Ascending aorta (tissue), 2 donors: ENCODE data around the gene MRLN. TPM values are rescaled to one million over a fixed set of nuclear protein-coding genes. Genes with fewer than 3 reads are reported as not detected.

Experiments
- DNase-seq, 2 donors: peaks; one replicate each; pipeline ENCODE4 v3.0.0-alpha.2; 2019; ENCODE audit warnings: low spot score in 2 of 2
- H3K27ac ChIP-seq, 2 donors: fragments of 200-600 bp; sonication (generic); one replicate each; pipeline ENCODE4 v1.5.1; 2016 to 2017; ENCODE audit warnings: mild to moderate bottlenecking in 1 of 2
- H3K27me3 ChIP-seq: fragments of 200-600 bp; sonication (generic); one replicate; pipeline ENCODE4 v1.5.1; 2017
- H3K36me3 ChIP-seq, 2 donors: fragments of 200-600 bp; sonication (generic); one replicate each; pipeline ENCODE4 v1.5.1; 2016
- H3K4me1 ChIP-seq, 2 donors: fragments of 200-600 bp; sonication (generic); one replicate each; pipeline ENCODE4 v1.5.1; 2016 to 2017; ENCODE audit warnings: mild to moderate bottlenecking in 1 of 2
- H3K4me3 ChIP-seq, 2 donors: fragments of 200-600 bp; sonication (generic); one replicate each; pipeline ENCODE4 v1.5.1; 2016 to 2017; ENCODE audit warnings: mild to moderate bottlenecking in 1 of 2
- H3K9me3 ChIP-seq, 2 donors: fragments of 200-600 bp; sonication (generic); one replicate each; pipeline ENCODE4 v1.5.1; 2016
- CTCF ChIP-seq, 3 experiments: fragments of 200-600 bp in 2 of 3; fragments of 450-650 bp in 1 of 3; sonication (generic) in 2 of 3; IDR thresholded peaks; one replicate each; pipeline ENCODE4 v1.5.1; 2016 to 2019; ENCODE audit warnings: antibody characterized with exemption in 3 of 3, mild to moderate bottlenecking in 1 of 3, moderate library complexity in 1 of 3
- intact Hi-C: fragments of 100-400 bp; cut with DNase I; formaldehyde crosslinking; loops from one replicate; pipeline ENCODE4 v1.15.1; 2023
- total RNA-seq: library from RNA; depleted of rRNA; stranded (reverse); fragments of >200 nt; gene quantifications from one replicate; pipeline ENCODE4 v1.1.0, GENCODE V29; 2016

MRLN gene
- total RNA-seq, 1 donor from 2014 or later = not detected

GRCh38 chr10:59704630-59705029, 48.6 kb downstream of the MRLN start:
- intact Hi-C loops = loop anchor here (5.0 kb wide), 2 partner anchors 77 to 203 kb away; partner anchors contain the start of gene CCDC6

GRCh38 chr10:59702347-59702746, 50.9 kb downstream of the MRLN start:
- Histone ChIP-seq H3K4me1 (peaks cover 0 to 9% of the 10 kb centered on the region in 2 donors), H3K9me3 (no peaks in the 10 kb centered on the region), H3K27ac (no peak overlapping the region), H3K36me3 (no peaks in the 10 kb centered on the region), H3K27me3 (no peaks in the 10 kb centered on the region), H3K4me3 (no peak overlapping the region)
- intact Hi-C loops = no loop called here
- TF ChIP-seq CTCF (IDR thresholded peaks at IDR 0.05) = no peak
- no peak for DNase-seq

More at GRCh38 chr10:59704630-59705029, 48.6 kb downstream of the MRLN start:
- Histone ChIP-seq H3K27me3 (no peaks in the 10 kb centered on the region), H3K27ac (no peak overlapping the region), H3K36me3 (no peaks in the 10 kb centered on the region), H3K9me3 (no peaks in the 10 kb centered on the region), H3K4me3 (no peak overlapping the region), H3K4me1 (peaks cover 4 to 13% of the 10 kb centered on the region in 2 donors)
- DNase-seq = no peak
- TF ChIP-seq CTCF (IDR thresholded peaks at IDR 0.05) = no peak

- H3K4me1 ChIP-seq = peaks cover 0 to 9% of the 10 kb centered on the region in 2 donors
- DNase-seq = no peak
- H3K36me3 ChIP-seq = no peaks in the 10 kb centered on the region
- no peaks in the 10 kb centered on the region for H3K9me3 ChIP-seq
- TF ChIP-seq CTCF (IDR thresholded peaks at IDR 0.05) = no peak
- H3K27ac ChIP-seq = no peak overlapping the region
- H3K27me3 ChIP-seq = no peaks in the 10 kb centered on the region
- H3K4me3 ChIP-seq = no peak overlapping the region
- intact Hi-C loops = no loop called here
Measured at GRCh38 chr10:59700709-59701108, 52.5 kb downstream of the MRLN start.

GRCh38 chr10:59698326-59698725, 54.9 kb downstream of the MRLN start:
- Histone ChIP-seq H3K36me3 (no peaks in the 10 kb centered on the region), H3K4me1 (peaks cover 0 to 8% of the 10 kb centered on the region in 2 donors), H3K9me3 (no peaks in the 10 kb centered on the region), H3K27ac (no peak overlapping the region), H3K4me3 (no peak overlapping the region), H3K27me3 (no peaks in the 10 kb centered on the region)
- no peak for DNase-seq
- TF ChIP-seq CTCF (IDR thresholded peaks at IDR 0.05) = no peak
- intact Hi-C loops = no loop called here

GRCh38 chr10:59695637-59696036, 57.6 kb downstream of the MRLN start:
- Histone ChIP-seq H3K4me3 (no peak overlapping the region), H3K27me3 (no peaks in the 10 kb centered on the region), H3K9me3 (no peaks in the 10 kb centered on the region), H3K36me3 (no peaks in the 10 kb centered on the region), H3K27ac (no peak overlapping the region), H3K4me1 (peaks cover 0 to 3% of the 10 kb centered on the region in 2 donors)
- intact Hi-C loops = no loop called here
- no peak for DNase-seq
- TF ChIP-seq CTCF (IDR thresholded peaks at IDR 0.05) = no peak

- DNase-seq = no peak
- H3K4me1 ChIP-seq = peaks cover 0 to 3% of the 10 kb centered on the region in 2 donors
- no peak overlapping the region for H3K4me3 ChIP-seq
- H3K9me3 ChIP-seq = no peaks in the 10 kb centered on the region
- intact Hi-C loops = no loop called here
- no peaks in the 10 kb centered on the region for H3K36me3 ChIP-seq
- no peak for TF ChIP-seq CTCF (IDR thresholded peaks at IDR 0.05)
- H3K27me3 ChIP-seq = no peaks in the 10 kb centered on the region
- no peak overlapping the region for H3K27ac ChIP-seq
Measured at GRCh38 chr10:59694936-59695335, 58.3 kb downstream of the MRLN start.
